ENCODE data around the gene ABCA2. TPM values are rescaled to one million over a fixed set of nuclear protein-coding genes. Genes with fewer than 3 reads are reported as not detected.

ABCA2 gene, protein sequence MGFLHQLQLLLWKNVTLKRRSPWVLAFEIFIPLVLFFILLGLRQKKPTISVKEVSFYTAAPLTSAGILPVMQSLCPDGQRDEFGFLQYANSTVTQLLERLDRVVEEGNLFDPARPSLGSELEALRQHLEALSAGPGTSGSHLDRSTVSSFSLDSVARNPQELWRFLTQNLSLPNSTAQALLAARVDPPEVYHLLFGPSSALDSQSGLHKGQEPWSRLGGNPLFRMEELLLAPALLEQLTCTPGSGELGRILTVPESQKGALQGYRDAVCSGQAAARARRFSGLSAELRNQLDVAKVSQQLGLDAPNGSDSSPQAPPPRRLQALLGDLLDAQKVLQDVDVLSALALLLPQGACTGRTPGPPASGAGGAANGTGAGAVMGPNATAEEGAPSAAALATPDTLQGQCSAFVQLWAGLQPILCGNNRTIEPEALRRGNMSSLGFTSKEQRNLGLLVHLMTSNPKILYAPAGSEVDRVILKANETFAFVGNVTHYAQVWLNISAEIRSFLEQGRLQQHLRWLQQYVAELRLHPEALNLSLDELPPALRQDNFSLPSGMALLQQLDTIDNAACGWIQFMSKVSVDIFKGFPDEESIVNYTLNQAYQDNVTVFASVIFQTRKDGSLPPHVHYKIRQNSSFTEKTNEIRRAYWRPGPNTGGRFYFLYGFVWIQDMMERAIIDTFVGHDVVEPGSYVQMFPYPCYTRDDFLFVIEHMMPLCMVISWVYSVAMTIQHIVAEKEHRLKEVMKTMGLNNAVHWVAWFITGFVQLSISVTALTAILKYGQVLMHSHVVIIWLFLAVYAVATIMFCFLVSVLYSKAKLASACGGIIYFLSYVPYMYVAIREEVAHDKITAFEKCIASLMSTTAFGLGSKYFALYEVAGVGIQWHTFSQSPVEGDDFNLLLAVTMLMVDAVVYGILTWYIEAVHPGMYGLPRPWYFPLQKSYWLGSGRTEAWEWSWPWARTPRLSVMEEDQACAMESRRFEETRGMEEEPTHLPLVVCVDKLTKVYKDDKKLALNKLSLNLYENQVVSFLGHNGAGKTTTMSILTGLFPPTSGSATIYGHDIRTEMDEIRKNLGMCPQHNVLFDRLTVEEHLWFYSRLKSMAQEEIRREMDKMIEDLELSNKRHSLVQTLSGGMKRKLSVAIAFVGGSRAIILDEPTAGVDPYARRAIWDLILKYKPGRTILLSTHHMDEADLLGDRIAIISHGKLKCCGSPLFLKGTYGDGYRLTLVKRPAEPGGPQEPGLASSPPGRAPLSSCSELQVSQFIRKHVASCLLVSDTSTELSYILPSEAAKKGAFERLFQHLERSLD (N-terminal part only)
- total RNA-seq = 10 to 100 TPM; 10.4 to 44.7 (median 33.4) TPM

DNA sequence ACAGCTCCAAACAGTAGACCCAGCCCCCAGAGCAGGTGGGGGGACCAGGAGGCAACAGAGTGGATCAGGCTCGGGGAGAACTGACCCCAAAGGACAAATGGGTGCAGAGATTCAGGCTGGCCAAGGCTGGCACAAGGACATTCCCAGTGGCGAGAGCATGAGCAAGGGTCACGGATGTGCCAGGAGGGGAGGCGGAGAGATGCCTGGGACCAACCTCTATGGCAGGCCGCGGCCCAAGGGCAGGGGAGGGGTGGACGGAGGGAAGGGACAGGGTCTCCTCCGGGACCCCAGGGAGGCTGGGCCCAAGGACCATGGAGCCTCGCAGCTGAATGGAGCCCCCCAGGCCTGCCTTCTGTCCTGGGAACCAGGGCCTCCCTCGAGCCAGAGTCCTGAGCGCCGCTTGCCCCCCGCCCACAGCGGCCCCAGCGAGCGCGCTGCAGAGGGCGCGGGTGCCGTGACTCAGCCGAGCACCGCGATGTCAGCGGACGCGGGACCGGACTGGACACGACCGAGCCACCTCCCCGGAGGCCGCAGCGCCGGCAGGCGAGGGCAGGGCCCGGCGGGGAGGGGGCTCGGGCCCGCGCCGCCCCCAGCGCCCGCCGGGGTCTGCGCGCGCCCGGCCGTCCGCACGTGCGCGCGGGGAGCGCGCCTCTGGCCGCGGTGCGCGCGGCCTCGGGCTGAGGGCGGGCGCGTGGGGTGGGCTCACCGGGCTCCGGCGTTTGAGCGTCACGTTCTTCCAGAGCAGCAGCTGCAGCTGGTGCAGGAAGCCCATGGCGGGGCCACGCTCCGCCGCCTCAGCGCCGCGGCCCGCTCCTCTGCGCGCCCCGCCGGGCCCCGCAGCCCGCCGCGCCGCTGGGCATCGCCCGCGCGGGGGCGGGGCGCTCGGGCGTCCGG is at the start of gene ABCA2:
Gene ABCA2, minus strand, starts transcription at position 869 of the 894 bp plus-strand sequence. Its CDS starts 97 bp downstream, at position 772.
- H3K4me1 ChIP-seq = peaks cover 48% of the 10 kb centered on the region
- no peaks in the 10 kb centered on the region for H3K27me3 ChIP-seq
- H3K36me3 ChIP-seq = no peaks in the 10 kb centered on the region
- H3K4me3 ChIP-seq = peak within 1 kb of the TSS; percentile 66
- no peaks in the 10 kb centered on the region for H3K9me3 ChIP-seq
- H3K27ac ChIP-seq = peak within 1 kb of the TSS; percentile 68
- WGBS = 49% methylated on average over 8 of the region's 95 CpGs
- no peak for DNase-seq (ENCODE audit: low spot score in 2 of 2)
- TF ChIP-seq POLR2AphosphoS5 (IDR thresholded peaks at IDR 0.05) (no peak), POLR2A (IDR thresholded peaks at IDR 0.05) (no peak), EP300 (IDR thresholded peaks at IDR 0.05) (no peak)
- TF ChIP-seq, protein P1, sequence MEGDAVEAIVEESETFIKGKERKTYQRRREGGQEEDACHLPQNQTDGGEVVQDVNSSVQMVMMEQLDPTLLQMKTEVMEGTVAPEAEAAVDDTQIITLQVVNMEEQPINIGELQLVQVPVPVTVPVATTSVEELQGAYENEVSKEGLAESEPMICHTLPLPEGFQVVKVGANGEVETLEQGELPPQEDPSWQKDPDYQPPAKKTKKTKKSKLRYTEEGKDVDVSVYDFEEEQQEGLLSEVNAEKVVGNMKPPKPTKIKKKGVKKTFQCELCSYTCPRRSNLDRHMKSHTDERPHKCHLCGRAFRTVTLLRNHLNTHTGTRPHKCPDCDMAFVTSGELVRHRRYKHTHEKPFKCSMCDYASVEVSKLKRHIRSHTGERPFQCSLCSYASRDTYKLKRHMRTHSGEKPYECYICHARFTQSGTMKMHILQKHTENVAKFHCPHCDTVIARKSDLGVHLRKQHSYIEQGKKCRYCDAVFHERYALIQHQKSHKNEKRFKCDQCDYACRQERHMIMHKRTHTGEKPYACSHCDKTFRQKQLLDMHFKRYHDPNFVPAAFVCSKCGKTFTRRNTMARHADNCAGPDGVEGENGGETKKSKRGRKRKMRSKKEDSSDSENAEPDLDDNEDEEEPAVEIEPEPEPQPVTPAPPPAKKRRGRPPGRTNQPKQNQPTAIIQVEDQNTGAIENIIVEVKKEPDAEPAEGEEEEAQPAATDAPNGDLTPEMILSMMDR (IDR thresholded peaks at IDR 0.05) = no peak

DNA sequence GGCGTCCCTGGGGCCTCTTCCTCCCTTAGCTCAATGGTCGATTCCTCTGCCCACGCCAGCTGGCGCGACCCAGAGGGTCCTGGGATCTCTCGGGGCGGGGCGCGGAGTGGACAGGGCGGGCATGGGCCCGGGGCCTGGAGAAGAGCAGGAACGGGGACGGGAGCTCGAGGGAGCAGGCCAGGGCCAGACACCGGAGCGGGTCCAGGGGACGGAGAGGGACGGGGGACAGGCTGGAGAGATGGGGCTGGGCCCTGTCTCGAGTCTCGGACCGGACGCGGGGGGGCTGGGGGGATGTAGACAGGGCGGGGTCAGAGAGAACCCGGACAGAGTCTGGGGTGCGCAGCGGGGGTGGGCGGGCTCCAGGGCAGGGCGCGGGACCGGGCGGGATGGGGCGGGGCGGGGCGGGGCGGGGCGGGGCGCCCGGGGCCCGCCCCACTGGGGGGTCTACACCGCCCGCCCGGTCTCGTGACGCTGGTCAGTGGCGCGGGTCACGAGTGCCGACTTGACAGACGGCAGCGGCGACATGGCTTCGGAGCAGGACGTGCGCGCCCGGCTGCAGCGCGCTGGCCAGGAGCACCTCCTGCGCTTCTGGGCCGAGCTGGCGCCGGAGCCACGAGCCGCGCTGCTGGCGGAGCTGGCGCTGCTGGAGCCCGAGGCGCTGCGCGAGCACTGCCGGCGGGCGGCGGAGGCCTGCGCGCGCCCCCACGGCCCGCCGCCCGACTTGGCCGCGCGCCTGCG is 49.1 kb upstream of the ABCA2 start, which contains the start of gene UAP1L1:
Gene UAP1L1, plus strand, starts transcription at position 508 of the 738 bp plus-strand sequence. Its CDS starts 16 bp downstream, at position 524.
- no peaks in the 10 kb centered on the region for H3K27me3 ChIP-seq
- 7% methylated on average over 9 of the region's 87 CpGs for WGBS
- H3K4me1 ChIP-seq = peaks cover 31% of the 10 kb centered on the region
- peak within 1 kb of the TSS; percentile 77 for H3K4me3 ChIP-seq
- peak within 1 kb of the TSS; percentile 68 for H3K27ac ChIP-seq
- peak; percentile 88 to 90 for DNase-seq (ENCODE audit: low spot score in 2 of 2)
- peaks cover 24% of the 10 kb centered on the region for H3K36me3 ChIP-seq
- no peak for TF ChIP-seq POLR2AphosphoS5 (IDR thresholded peaks at IDR 0.05)
- no peak for TF ChIP-seq POLR2A (IDR thresholded peaks at IDR 0.05)
- TF ChIP-seq, protein P1 (IDR thresholded peaks at IDR 0.05) = no peak
- TF ChIP-seq EP300 (IDR thresholded peaks at IDR 0.05) = no peak
- H3K9me3 ChIP-seq = no peaks in the 10 kb centered on the region

DNA sequence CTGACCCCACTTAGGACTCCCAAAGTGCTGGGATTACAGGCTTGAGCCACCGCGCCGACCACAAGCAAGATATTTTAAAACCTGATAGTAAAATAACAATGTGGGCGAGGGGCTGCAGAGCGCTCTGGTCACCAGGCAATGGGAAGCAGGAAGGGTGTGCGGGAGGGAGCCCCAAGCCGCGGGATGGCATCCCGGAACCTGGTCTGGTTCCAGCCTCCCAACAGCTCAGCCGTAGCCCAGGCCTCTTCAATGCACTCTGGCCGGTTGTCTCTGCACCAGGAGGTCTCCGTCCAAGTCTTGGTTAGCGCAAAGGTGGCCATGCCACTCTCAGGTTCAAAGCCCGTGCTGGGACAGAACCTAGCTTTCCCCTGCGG is 48.6 kb upstream of the ABCA2 start:
- Histone ChIP-seq H3K27me3 (no peaks in the 10 kb centered on the region), H3K4me3 (peak overlapping the region; percentile 77), H3K36me3 (peaks cover 19% of the 10 kb centered on the region), H3K4me1 (peaks cover 31% of the 10 kb centered on the region), H3K9me3 (no peaks in the 10 kb centered on the region), H3K27ac (peak overlapping the region; percentile 68)
- 94% methylated on average over 9 of the region's 15 CpGs for WGBS
- TF ChIP-seq, protein P1 (IDR thresholded peaks at IDR 0.05) = no peak
- DNase-seq (ENCODE audit: low spot score in 2 of 2) = no peak

DNA sequence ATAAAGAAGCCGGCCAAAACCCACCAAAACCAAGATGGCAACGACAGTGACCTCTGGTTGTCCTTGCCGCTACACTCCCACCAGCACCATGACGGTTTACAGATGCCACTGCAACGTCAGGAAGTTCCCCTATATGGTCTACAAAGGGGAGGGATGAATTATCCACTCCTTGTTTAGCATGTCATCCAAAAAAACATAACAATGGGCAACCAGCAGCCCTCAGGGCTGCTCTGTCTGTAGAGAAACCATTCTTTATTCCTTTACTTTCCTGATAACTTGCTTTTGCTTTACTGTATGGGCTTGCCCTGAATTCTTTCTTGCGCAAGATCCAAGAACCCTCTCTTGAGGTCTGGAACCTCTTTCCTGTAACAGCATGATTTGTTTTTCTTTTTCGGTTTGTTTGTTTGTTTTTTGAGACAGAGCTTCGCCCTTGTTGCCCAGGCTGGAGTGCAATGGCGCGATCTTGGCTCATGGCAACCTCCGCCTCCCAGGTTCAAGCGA is 47.3 kb upstream of the ABCA2 start:
- peak overlapping the region; percentile 73 for H3K27ac ChIP-seq
- 81% methylated on average over 12 of the region's 12 CpGs for WGBS
- H3K27me3 ChIP-seq = no peaks in the 10 kb centered on the region
- peaks cover 10% of the 10 kb centered on the region for H3K36me3 ChIP-seq
- peaks cover 41% of the 10 kb centered on the region for H3K4me1 ChIP-seq
- TF ChIP-seq, protein P1 (IDR thresholded peaks at IDR 0.05) = no peak
- TF ChIP-seq EP300 (IDR thresholded peaks at IDR 0.05) (no peak), POLR2A (IDR thresholded peaks at IDR 0.05) (no peak), POLR2AphosphoS5 (IDR thresholded peaks at IDR 0.05) (no peak)
- DNase-seq (ENCODE audit: low spot score in 2 of 2) = no peak
- no peaks in the 10 kb centered on the region for H3K9me3 ChIP-seq
- H3K4me3 ChIP-seq = no peak overlapping the region
